ENCODE measurements around the gene TPO. TPM values are rescaled to one million over a fixed set of nuclear protein-coding genes. Genes with fewer than 3 reads are reported as not detected.
A peak's percentile ranks its signal among the peaks of the same experiment; 100 is the strongest.
"Not testable (repeated sequence)": the region's sequence is repeated elsewhere in the genome, so short reads cannot be mapped to it uniquely, and the experiment has no call there.

The TPO gene
- total and polyA plus RNA-seq, 8 donors, result 0.19 to 8.2 (median 0.49) TPM; not detected in 1

- Histone ChIP-seq H3K36me3 (no peaks in the 10 kb centered on the region), H3K9me3 (no peaks in the 10 kb centered on the region), H3K4me3 (no peak overlapping the region), H3K27me3 (no peaks in the 10 kb centered on the region), H3K4me1 (no peaks in the 10 kb centered on the region), H3K27ac (no peak overlapping the region)
- TF ChIP-seq CTCF (IDR thresholded peaks at IDR 0.05), result no peak
- FAIRE-seq (no peak), DNase-seq (peak in 1 of 6 donors; percentile 26), ATAC-seq (no peak)
- WGBS, 2 donors, result 69% methylated on average over 11 of the region's 11 CpGs
- intact Hi-C loops (cut with DNase I), result no loop called here
Observed at GRCh38 chr2:1488181-1488671, 75.0 kb downstream of the TPO start.

DNA sequence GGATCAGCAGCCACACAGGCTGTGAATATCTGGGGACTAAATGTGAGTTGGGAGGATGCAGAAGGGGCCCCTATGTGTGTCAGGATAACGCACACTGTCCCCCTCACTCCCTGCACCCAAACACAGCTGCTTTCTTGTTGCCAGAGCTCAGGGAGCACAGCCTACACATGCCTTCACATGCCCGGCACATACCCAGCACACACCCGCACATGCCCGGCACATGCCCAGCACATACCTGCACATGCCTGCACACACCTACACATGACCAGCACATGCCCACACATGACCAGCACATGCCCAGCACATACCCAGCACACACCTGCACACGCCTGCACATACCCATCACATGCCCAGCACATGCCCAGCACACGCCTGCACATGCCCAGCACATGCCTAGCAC, 75.6 kb downstream of the TPO start:
- intact Hi-C loops (cut with DNase I), result no loop called here
- FAIRE-seq, result no peak
- Histone ChIP-seq H3K27ac (no peak overlapping the region), H3K9me3 (no peaks in the 10 kb centered on the region), H3K36me3 (no peaks in the 10 kb centered on the region), H3K4me1 (no peaks in the 10 kb centered on the region), H3K4me3 (no peak overlapping the region), H3K27me3 (no peaks in the 10 kb centered on the region)
- no peak for TF ChIP-seq CTCF (IDR thresholded peaks at IDR 0.05)
- DNase-seq, result peak in 1 of 6 donors; percentile 14
- 89 to 91% methylated on average over 6 of the region's 6 CpGs for WGBS, 2 donors
- no peak for ATAC-seq

DNA sequence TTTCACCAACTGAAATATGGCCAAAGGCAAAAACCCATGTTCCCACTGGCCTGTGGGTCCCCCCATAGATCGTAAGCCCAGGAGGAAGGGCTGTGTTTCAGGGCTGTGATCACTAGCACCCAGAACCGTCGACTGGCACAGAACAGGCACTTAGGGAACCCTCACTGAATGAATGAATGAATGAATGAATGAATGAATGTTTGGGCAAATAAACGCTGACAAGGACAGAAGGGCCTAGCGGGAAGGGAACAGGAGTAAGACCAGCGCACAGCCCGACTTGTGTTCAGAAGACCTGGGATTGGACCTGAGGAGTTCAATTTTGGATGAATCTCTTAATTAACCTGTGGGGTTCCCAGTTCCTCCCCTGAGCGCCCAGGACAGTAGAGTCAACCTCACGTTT, 76.2 kb downstream of the TPO start:
- no peaks in the 10 kb centered on the region for H3K27me3 ChIP-seq
- H3K27ac ChIP-seq, result no peak overlapping the region
- H3K36me3 ChIP-seq, result no peaks in the 10 kb centered on the region
- intact Hi-C loops (cut with DNase I), result no loop called here
- no peaks in the 10 kb centered on the region for H3K4me1 ChIP-seq
- no peak for ATAC-seq
- no peak for FAIRE-seq
- no peaks in the 10 kb centered on the region for H3K9me3 ChIP-seq
- DNase-seq, result peak in 1 of 6 donors; percentile 13
- no peak overlapping the region for H3K4me3 ChIP-seq
- no peak for TF ChIP-seq CTCF (IDR thresholded peaks at IDR 0.05)
- WGBS, 2 donors, result 84 to 86% methylated on average over 9 of the region's 9 CpGs

DNA sequence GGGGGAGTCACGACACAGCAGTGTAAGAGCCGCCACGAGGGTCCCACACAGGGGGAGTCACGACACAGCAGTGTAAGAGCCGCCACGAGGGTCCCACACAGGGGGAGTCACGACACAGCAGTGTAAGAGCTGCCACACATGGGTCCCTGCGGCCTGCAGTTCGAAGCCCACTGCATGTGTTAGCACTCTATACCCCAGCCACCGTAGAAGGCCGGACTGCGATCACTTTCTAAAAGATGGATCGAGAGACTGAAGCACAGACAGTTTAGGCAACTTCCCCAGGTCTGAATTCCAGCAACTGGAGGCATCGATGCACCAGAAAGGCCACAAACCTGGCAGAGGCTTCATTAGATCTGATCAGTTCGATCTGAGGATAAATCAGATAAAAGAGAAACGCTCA, 77.1 kb downstream of the TPO start:
- peak in 1 of 6 donors; percentile 21 for DNase-seq
- H3K27me3 ChIP-seq; H3K4me1 ChIP-seq; ATAC-seq; H3K36me3 ChIP-seq; H3K9me3 ChIP-seq; FAIRE-seq; H3K4me3 ChIP-seq; intact Hi-C loops (cut with DNase I); H3K27ac ChIP-seq: not testable (repeated sequence)
- 87% methylated on average over 12 to 16 of the region's 16 CpGs for WGBS, 2 donors

DNA sequence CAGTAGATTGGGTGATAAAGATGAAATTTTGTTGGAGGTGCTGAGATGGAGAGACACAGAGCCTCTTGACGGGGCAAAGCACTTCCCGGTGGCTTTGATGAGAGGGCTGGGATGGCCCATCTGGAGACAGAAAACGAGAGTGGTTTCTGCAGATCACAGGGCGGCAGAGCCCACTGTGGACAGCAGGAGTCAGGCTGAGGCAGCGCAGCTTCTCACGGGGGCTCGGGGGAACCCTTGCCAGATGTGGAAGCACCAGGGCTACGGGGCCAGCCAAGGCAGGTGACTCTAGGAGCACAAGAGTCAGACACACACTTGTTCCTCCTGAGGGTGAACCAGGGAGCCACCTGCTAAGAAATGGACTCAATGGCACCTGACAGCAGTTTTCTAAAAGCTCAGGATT, 78.5 kb downstream of the TPO start:
- Histone ChIP-seq H3K4me1 (no peaks in the 10 kb centered on the region), H3K36me3 (no peaks in the 10 kb centered on the region), H3K27me3 (no peaks in the 10 kb centered on the region), H3K27ac (no peak overlapping the region), H3K4me3 (no peak overlapping the region), H3K9me3 (no peaks in the 10 kb centered on the region)
- ATAC-seq (no peak), FAIRE-seq (no peak), DNase-seq (peak in 2 of 6 donors; percentile 4 to 40)
- 73 to 77% methylated on average over 8 of the region's 8 CpGs for WGBS, 2 donors
- intact Hi-C loops (cut with DNase I), result no loop called here
- TF ChIP-seq CTCF (IDR thresholded peaks at IDR 0.05), result no peak

GRCh38 chr2:1492231-1492630, 79.0 kb downstream of the TPO start:
- H3K4me1 ChIP-seq; H3K27me3 ChIP-seq; H3K9me3 ChIP-seq; H3K4me3 ChIP-seq; FAIRE-seq; ATAC-seq; H3K27ac ChIP-seq; H3K36me3 ChIP-seq; intact Hi-C loops (cut with DNase I): not testable (repeated sequence)
- 87 to 92% methylated on average over 9 of the region's 9 CpGs for whole genome bisulfite sequencing, 2 donors
- peak in 2 of 6 donors; percentile 1 to 3 for DNase-seq

Data from pancreas (tissue), 10 donors.